HCT116 (cell line): ENCODE data around the gene SLC51A. TPM values are rescaled to one million over a fixed set of nuclear protein-coding genes. Genes with fewer than 3 reads are reported as not detected.

Source experiments
- ATAC-seq: fragments of 200-7000 bp; cut with Tn5 transposase; 2 replicates; pipeline ENCODE4 v1.9.1; 2020; ENCODE audit warnings: mild to moderate bottlenecking, moderate library complexity
- BruUV-seq: library from RNA; stranded (reverse); fragments of 400-500 nt; replicated peaks from 2 replicates; lab custom pipeline; 2021; lab: Mats Ljungman, UMichigan
- CTCF ChIA-PET: fragments of 300-600 bp; sonication (Branson Sonifier 250); formaldehyde crosslinking; loops from one replicate; lab custom pipeline; 2021; ENCODE audit warnings: antibody characterized with exemption; lab: Charles Lee
- POLR2A ChIA-PET: fragments of 300-600, 350-600 bp; sonication (Branson Sonifier 250); formaldehyde crosslinking; loops from one replicate; lab custom pipeline; 2021; ENCODE audit warnings: antibody characterized with exemption; lab: Charles Lee
- RAD21 ChIA-PET, 2 experiments: fragments of 300-600 bp; sonication (Branson Sonifier 250); formaldehyde crosslinking; loops; one replicate each; lab custom pipeline; 2023; ENCODE audit warnings: low total read pairs in 2 of 2; ENCODE audit not compliant: uncharacterized antibody in 2 of 2, unreplicated experiment in 2 of 2, low non-redundant PET in 1 of 2; lab: Charles Lee
- DNase-seq: peaks from one replicate; pipeline ENCODE4 v3.0.0-alpha.2; 2010; ENCODE audit warnings: low read depth, low spot score
- H2AFZ ChIP-seq: fragments of 200-600 bp; shearing (Covaris generic), sonication (generic); 2 replicates; pipeline ENCODE4 v1.6.1; 2017; ENCODE audit warnings: low read depth, mixed run types, mixed read lengths, antibody characterized with exemption, low read length; ENCODE audit not compliant: poor library complexity, severe bottlenecking
- H3K27ac ChIP-seq: 2 replicates; pipeline ENCODE4 v1.5.1; 2012; ENCODE audit warnings: low read depth, low read length
- H3K27me3 ChIP-seq: fragments of 200-600 bp; sonication (generic); 2 replicates; pipeline ENCODE4 v1.6.1; 2016; ENCODE audit warnings: mixed run types, low read length, mixed read lengths; ENCODE audit not compliant: insufficient read depth
- H3K36me3 ChIP-seq, 2 experiments: fragments of 200-500 bp in 1 of 2; fragments of 200-600 bp in 1 of 2; sonication (Bioruptor generic) in 1 of 2; sonication (generic) in 1 of 2; 2 replicates each; pipeline versions ENCODE4 v1.5.1 to v1.6.1; 2014 to 2016; ENCODE audit warnings: low read length in 2 of 2, inconsistent platforms in 1 of 2, mixed read lengths in 1 of 2, mixed run types in 1 of 2; ENCODE audit not compliant: insufficient read depth in 2 of 2, control insufficient read depth in 1 of 2
- H3K4me1 ChIP-seq, 2 experiments: fragments of 200-600 bp in 1 of 2; sonication (generic) in 1 of 2; 2 replicates each; pipeline versions ENCODE4 v1.5.1 to v1.6.1; 2012 to 2017; ENCODE audit warnings: low read length in 2 of 2, inconsistent platforms in 1 of 2, mild to moderate bottlenecking in 1 of 2, mixed read lengths in 1 of 2, mixed run types in 1 of 2, moderate library complexity in 1 of 2; ENCODE audit not compliant: insufficient read depth in 2 of 2, control insufficient read depth in 1 of 2
- H3K4me2 ChIP-seq: fragments of 200-600 bp; sonication (generic); 2 replicates; pipeline ENCODE4 v1.6.1; 2017; ENCODE audit warnings: mixed run types, low read length, mixed read lengths
- H3K4me3 ChIP-seq, 2 experiments: fragments of 200-600 bp in 1 of 2; sonication (generic) in 1 of 2; replicated peaks in 1 of 2; 2 replicates each; pipeline ENCODE4 v1.5.1; 2011 to 2016; ENCODE audit warnings: low read length in 2 of 2, control low read depth in 1 of 2, low read depth in 1 of 2, mild to moderate bottlenecking in 1 of 2, mixed read lengths in 1 of 2, mixed run types in 1 of 2
- H3K79me2 ChIP-seq: fragments of 200-600 bp; sonication (generic); 2 replicates; pipeline ENCODE4 v1.6.1; 2017; ENCODE audit warnings: mild to moderate bottlenecking, mixed run types, low read length, moderate library complexity, mixed read lengths; ENCODE audit not compliant: insufficient read depth
- H3K9ac ChIP-seq: fragments of 200-600 bp; sonication (generic); 2 replicates; pipeline ENCODE4 v1.6.1; 2016; ENCODE audit warnings: low read length, mixed read lengths
- H3K9me2 ChIP-seq: fragments of 200-600 bp; sonication (generic), shearing (Covaris generic); 2 replicates; pipeline ENCODE4 v1.6.1; 2017; ENCODE audit warnings: mixed run types, mild to moderate bottlenecking, moderate library complexity; ENCODE audit not compliant: insufficient read depth
- H3K9me3 ChIP-seq, 2 experiments: fragments of 200-500 bp in 1 of 2; fragments of 200-600 bp in 1 of 2; sonication (Bioruptor generic) in 1 of 2; sonication (generic) in 1 of 2; 2 replicates each; pipeline ENCODE4 v1.6.1; 2014 to 2017; ENCODE audit warnings: low read length in 2 of 2, mixed read lengths in 2 of 2, inconsistent platforms in 1 of 2, low read depth in 1 of 2, mild to moderate bottlenecking in 1 of 2, mixed run types in 1 of 2, moderate library complexity in 1 of 2; ENCODE audit not compliant: control insufficient read depth in 1 of 2, insufficient read depth in 1 of 2
- H4K20me1 ChIP-seq: fragments of 200-600 bp; sonication (generic), shearing (Covaris generic); 2 replicates; pipeline ENCODE4 v1.6.1; 2017; ENCODE audit warnings: mixed run types, mild to moderate bottlenecking, moderate library complexity; ENCODE audit not compliant: insufficient read depth
- EGR1 ChIP-seq: IDR thresholded peaks from 2 replicates; pipeline ENCODE4 v1.6.1; 2012; ENCODE audit warnings: low read depth
- POLR2A ChIP-seq: IDR thresholded peaks from 2 replicates; pipeline ENCODE4 v1.7.0; 2011; ENCODE audit warnings: borderline replicate concordance; ENCODE audit not compliant: insufficient read depth, insufficient read length; ENCODE audit errors: extremely low read depth
- POLR2AphosphoS5 ChIP-seq: IDR thresholded peaks from 2 replicates; pipeline ENCODE4 v1.6.1; 2011; ENCODE audit warnings: mild to moderate bottlenecking, low read depth, low read length, moderate library complexity
- SIN3A ChIP-seq: IDR thresholded peaks from 2 replicates; pipeline ENCODE4 v1.6.1; 2012; ENCODE audit warnings: low read depth
- YY1 ChIP-seq: IDR thresholded peaks from 2 replicates; pipeline ENCODE4 v1.6.1; 2011; ENCODE audit warnings: low read length, low read depth, moderate library complexity, mild to moderate bottlenecking; ENCODE audit not compliant: insufficient replicate concordance; ENCODE audit errors: extremely low read depth
- ZFX ChIP-seq: fragments of 450-650 bp; IDR thresholded peaks from 2 replicates; pipeline ENCODE4 v1.6.1; 2017
- intact Hi-C: fragments of 100-400 bp; cut with micrococcal nuclease; formaldehyde crosslinking; loops from 2 replicates; pipeline ENCODE4 v1.10.0; 2022
- total RNA-seq: library from RNA; stranded (reverse); gene quantifications from one replicate; pipeline ENCODE4 v1.2.1, GENCODE V29; 2021; ENCODE audit not compliant: unreplicated experiment
- TF ChIP-seq, protein P1 (sequence below): IDR thresholded peaks from 2 replicates; pipeline ENCODE4 v1.6.1; 2012; ENCODE audit warnings: low read depth

The SLC51A gene
- total RNA-seq, 1 experiment from 2014 or later: not detected

DNA sequence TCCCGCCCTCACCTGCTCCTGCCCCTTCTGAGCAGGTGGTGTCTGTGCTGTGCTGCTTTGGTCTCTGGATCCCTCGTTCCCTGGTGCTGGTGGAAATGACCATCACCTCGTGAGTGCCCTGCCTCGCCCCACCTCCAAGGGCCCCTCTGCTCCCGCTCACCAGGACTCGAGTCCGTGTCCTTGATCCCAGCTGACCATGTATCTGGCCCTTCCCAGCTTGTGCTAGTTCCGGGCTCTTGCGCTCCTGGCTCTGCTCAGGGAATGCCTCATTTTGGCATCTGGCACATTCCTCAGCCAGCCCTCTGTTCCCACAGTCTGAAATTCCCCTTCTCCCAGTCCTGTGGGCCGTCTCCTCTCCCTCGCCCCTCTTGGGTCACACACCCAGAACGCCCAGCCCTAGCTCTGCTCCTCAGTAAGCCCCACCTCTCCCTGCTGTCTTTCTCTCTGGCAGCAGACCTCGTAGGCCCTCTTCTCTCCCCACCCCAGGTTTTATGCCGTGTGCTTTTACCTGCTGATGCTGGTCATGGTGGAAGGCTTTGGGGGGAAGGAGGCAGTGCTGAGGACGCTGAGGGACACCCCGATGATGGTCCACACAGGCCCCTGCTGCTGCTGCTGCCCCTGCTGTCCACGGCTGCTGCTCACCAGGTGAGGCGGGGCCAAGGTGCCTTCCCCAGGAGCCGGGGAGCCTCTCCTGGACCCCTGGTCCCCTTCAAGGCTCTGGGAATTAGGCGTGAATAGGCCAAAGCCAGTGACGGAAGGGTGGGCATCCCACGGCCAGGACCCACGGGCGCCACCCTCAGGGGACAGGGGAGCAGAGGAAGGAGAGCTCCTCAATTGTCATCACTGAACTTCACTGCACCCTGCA is 11.5 kb downstream of the SLC51A start:
- H3K9me3 ChIP-seq: no peaks in the 10 kb centered on the region
- ChIA-PET CTCF (no interaction called here), POLR2A (no interaction called here), RAD21 (no interaction called here)
- intact Hi-C loops: no loop called here
- no peak overlapping the region for H3K9ac ChIP-seq
- no peaks in the 10 kb centered on the region for H4K20me1 ChIP-seq
- BruUV-seq: no TSS peak
- ATAC-seq (peak; percentile 33; the same call in 1 of the 2 replicates), DNase-seq (no peak)
- no peaks in the 10 kb centered on the region for H3K9me2 ChIP-seq
- no peaks in the 10 kb centered on the region for H3K79me2 ChIP-seq
- TF ChIP-seq EGR1: no peak
- TF ChIP-seq SIN3A: no peak
- no peak for TF ChIP-seq POLR2AphosphoS5
- no peak for TF ChIP-seq YY1
- TF ChIP-seq ZFX: no peak
- TF ChIP-seq POLR2A: no peak
- TF ChIP-seq, protein P1, sequence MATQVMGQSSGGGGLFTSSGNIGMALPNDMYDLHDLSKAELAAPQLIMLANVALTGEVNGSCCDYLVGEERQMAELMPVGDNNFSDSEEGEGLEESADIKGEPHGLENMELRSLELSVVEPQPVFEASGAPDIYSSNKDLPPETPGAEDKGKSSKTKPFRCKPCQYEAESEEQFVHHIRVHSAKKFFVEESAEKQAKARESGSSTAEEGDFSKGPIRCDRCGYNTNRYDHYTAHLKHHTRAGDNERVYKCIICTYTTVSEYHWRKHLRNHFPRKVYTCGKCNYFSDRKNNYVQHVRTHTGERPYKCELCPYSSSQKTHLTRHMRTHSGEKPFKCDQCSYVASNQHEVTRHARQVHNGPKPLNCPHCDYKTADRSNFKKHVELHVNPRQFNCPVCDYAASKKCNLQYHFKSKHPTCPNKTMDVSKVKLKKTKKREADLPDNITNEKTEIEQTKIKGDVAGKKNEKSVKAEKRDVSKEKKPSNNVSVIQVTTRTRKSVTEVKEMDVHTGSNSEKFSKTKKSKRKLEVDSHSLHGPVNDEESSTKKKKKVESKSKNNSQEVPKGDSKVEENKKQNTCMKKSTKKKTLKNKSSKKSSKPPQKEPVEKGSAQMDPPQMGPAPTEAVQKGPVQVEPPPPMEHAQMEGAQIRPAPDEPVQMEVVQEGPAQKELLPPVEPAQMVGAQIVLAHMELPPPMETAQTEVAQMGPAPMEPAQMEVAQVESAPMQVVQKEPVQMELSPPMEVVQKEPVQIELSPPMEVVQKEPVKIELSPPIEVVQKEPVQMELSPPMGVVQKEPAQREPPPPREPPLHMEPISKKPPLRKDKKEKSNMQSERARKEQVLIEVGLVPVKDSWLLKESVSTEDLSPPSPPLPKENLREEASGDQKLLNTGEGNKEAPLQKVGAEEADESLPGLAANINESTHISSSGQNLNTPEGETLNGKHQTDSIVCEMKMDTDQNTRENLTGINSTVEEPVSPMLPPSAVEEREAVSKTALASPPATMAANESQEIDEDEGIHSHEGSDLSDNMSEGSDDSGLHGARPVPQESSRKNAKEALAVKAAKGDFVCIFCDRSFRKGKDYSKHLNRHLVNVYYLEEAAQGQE: no peak
- H3K4me1 ChIP-seq: no peaks in the 10 kb centered on the region
- no peaks in the 10 kb centered on the region for H3K27me3 ChIP-seq
- H3K27ac ChIP-seq: no peak overlapping the region
- H3K36me3 ChIP-seq: no peaks in the 10 kb centered on the region
- H3K4me2 ChIP-seq: no peak overlapping the region
- no peak overlapping the region for H3K4me3 ChIP-seq
- no peak overlapping the region for H2AFZ ChIP-seq
